Esophagus squamous epithelium (tissue), 5 donors: Measurements from ENCODE around the gene GTF3C6. TPM values are rescaled to one million over a fixed set of nuclear protein-coding genes. Genes with fewer than 3 reads are reported as not detected.

ENCODE experiments used
- DNase-seq: peaks from one replicate; lab custom pipeline; 2025; lab: John Stamatoyannopoulos, UW
- H3K27ac ChIP-seq, 4 donors: fragments of 200-600 bp; sonication (generic); one replicate each; pipeline ENCODE4 v1.5.1; 2016 to 2019; ENCODE audit warnings: mild to moderate bottlenecking in 1 of 4
- H3K27me3 ChIP-seq, 4 donors: fragments of 200-600 bp; sonication (generic); 1 replicate in 3 of 4; 2 replicates in 1 of 4; pipeline versions ENCODE4 v1.5.1 to v1.6.0; 2017 to 2021; ENCODE audit warnings: antibody characterized with exemption in 1 of 4
- H3K36me3 ChIP-seq, 3 donors: fragments of 200-600 bp; sonication (generic); one replicate each; pipeline ENCODE4 v1.5.1; 2016 to 2019
- H3K4me1 ChIP-seq, 3 donors: fragments of 200-600 bp; sonication (generic); one replicate each; pipeline ENCODE4 v1.5.1; 2017 to 2019
- H3K4me3 ChIP-seq, 4 donors: fragments of 200-600 bp; sonication (generic); 1 replicate in 3 of 4; 2 replicates in 1 of 4; pipeline ENCODE4 v1.5.1; 2016 to 2019; ENCODE audit warnings: mild to moderate bottlenecking in 2 of 4, moderate library complexity in 1 of 4
- H3K9me3 ChIP-seq, 3 donors: fragments of 200-600 bp; sonication (generic); one replicate each; pipeline ENCODE4 v1.5.1; 2016 to 2019
- CTCF ChIP-seq, 6 experiments: fragments of 450-650 bp in 4 of 6; fragments of 200-600 bp in 2 of 6; sonication (generic) in 2 of 6; IDR thresholded peaks; one replicate each; pipeline ENCODE4 v1.5.1; 2016 to 2019; ENCODE audit warnings: antibody characterized with exemption in 6 of 6, mild to moderate bottlenecking in 4 of 6, moderate library complexity in 4 of 6
- POLR2A ChIP-seq, 4 donors: fragments of 450-650 bp; IDR thresholded peaks; one replicate each; pipeline ENCODE4 v1.6.1; 2017; ENCODE audit warnings: antibody characterized with exemption in 4 of 4, mild to moderate bottlenecking in 4 of 4, moderate library complexity in 3 of 4
- WGBS, 2 donors: methylation state at CpG; one replicate each; pipeline ENCODE4 v1.1.5; 2018; 5-methylcytosine and 5-hydroxymethylcytosine counted together
- intact Hi-C: fragments of 100-400 bp; cut with DNase I; formaldehyde crosslinking; loops from one replicate; pipeline ENCODE4 v1.15.0; 2022
- total RNA-seq, 4 donors: library from RNA; depleted of rRNA; stranded (reverse); fragments of >200 nt; gene quantifications; one replicate each; pipeline ENCODE4 v1.1.0, GENCODE V29; 2016
- donor health status: DM: yes; HTN: yes; CAD: no.

GTF3C6 gene
- total RNA-seq, 4 donors from 2014 or later = 28.9 to 75.4 (median 45.6) TPM

DNA sequence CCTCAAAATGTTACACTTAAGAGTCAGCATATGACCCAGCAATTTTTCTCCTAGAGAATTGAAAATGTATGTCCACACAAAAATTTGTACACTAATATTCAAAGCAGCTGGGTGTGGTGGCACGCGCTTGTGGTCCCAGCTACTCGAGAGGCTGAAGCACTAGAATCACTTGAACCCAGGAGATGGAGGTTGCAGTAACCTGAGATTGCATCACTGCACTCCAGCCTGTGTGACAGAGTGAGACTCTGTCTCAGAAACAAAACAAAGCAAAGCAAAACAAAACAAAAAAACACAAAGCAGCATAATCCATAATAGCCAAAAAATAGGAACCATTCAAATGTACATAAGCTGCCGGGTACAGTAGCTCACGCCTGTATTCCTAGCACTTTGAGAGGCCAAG, 21.7 kb downstream of the GTF3C6 start:
- intact Hi-C loops = no loop called here
- Histone ChIP-seq H3K9me3 (no peaks in the 10 kb centered on the region), H3K4me1 (peaks cover 8 to 24% (median 9%) of the 10 kb centered on the region in 3 donors), H3K36me3 (peaks cover 0 to 10% (median 0%) of the 10 kb centered on the region in 3 donors), H3K27ac (no peak overlapping the region), H3K27me3 (no peaks in the 10 kb centered on the region), H3K4me3 (no peak overlapping the region)
- WGBS, 2 donors = 85 to 94% methylated on average over 4 to 5 of the region's 5 CpGs
- TF ChIP-seq CTCF (IDR thresholded peaks at IDR 0.05) = no peak
- TF ChIP-seq POLR2A (IDR thresholded peaks at IDR 0.05) = no peak
- no peak for DNase-seq

GRCh38 chr6:110980648-110981047, 22.1 kb downstream of the GTF3C6 start:
- 94 to 98% methylated on average over 9 of the region's 9 CpGs for WGBS, 2 donors
- Histone ChIP-seq H3K9me3 (no peaks in the 10 kb centered on the region), H3K4me3 (no peak overlapping the region), H3K4me1 (peaks cover 8 to 24% (median 9%) of the 10 kb centered on the region in 3 donors), H3K27me3 (no peaks in the 10 kb centered on the region), H3K27ac (no peak overlapping the region), H3K36me3 (peaks cover 0 to 14% (median 0%) of the 10 kb centered on the region in 3 donors)
- no peak for DNase-seq
- intact Hi-C loops = no loop called here
- no peak for TF ChIP-seq CTCF (IDR thresholded peaks at IDR 0.05)
- no peak for TF ChIP-seq POLR2A (IDR thresholded peaks at IDR 0.05)

- Histone ChIP-seq H3K27me3 (no peaks in the 10 kb centered on the region), H3K27ac (peak overlapping the region; percentile 86 to 91 (median 90)), H3K36me3 (peaks cover 0 to 19% (median 2%) of the 10 kb centered on the region in 3 donors), H3K4me3 (peak overlapping the region; percentile 59 to 90 (median 85)), H3K4me1 (peaks cover 8 to 24% (median 9%) of the 10 kb centered on the region in 3 donors), H3K9me3 (no peaks in the 10 kb centered on the region)
- 43 to 58% methylated on average over 9 of the region's 9 CpGs for WGBS, 2 donors
- no peak for DNase-seq
- intact Hi-C loops = no loop called here
- no peak for TF ChIP-seq CTCF (IDR thresholded peaks at IDR 0.05)
- no peak for TF ChIP-seq POLR2A (IDR thresholded peaks at IDR 0.05)
Observed at GRCh38 chr6:110981202-110981600, 22.7 kb downstream of the GTF3C6 start.

GRCh38 chr6:110990840-110991576, 32.5 kb downstream of the GTF3C6 start:
- H3K36me3 ChIP-seq = peaks cover 0 to 97% (median 18%) of the 10 kb centered on the region in 3 donors
- no peak for DNase-seq
- no peak overlapping the region for H3K4me3 ChIP-seq
- 80 to 81% methylated on average over 11 of the region's 11 CpGs for WGBS, 2 donors
- no peaks in the 10 kb centered on the region for H3K27me3 ChIP-seq
- intact Hi-C loops = loop anchor here (10.0 kb wide), 1 partner anchor 466 kb away; no protein-coding TSS in a partner anchor
- H3K4me1 ChIP-seq = no peaks in the 10 kb centered on the region
- no peak overlapping the region for H3K27ac ChIP-seq
- TF ChIP-seq CTCF (IDR thresholded peaks at IDR 0.05) (no peak), POLR2A (IDR thresholded peaks at IDR 0.05) (no peak)
- H3K9me3 ChIP-seq = no peaks in the 10 kb centered on the region

DNA sequence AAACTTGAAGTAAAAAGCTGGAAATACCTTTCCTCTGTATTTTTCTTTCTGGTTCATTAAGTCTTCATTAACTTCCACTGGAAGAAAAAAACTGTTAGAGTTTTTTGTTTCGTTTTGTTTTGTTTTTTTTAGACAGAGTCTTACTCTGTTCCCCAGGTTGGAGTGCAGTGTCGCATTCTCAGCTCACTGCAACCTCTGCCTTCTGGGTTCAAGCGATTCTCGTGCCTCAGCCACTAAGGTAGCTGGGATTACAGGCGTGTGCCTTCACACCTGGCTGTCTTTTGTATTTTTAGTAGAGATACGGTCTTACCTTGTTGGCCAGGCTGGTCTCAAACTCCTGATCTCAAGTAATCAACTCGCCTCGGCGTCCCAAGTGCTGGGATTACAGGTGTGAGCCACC, 38.2 kb downstream of the GTF3C6 start:
- no peak for DNase-seq
- Histone ChIP-seq H3K4me1 (peaks cover 0 to 5% (median 0%) of the 10 kb centered on the region in 3 donors), H3K4me3 (no peak overlapping the region), H3K27ac (no peak overlapping the region), H3K9me3 (no peaks in the 10 kb centered on the region), H3K36me3 (peaks cover 0 to 97% (median 20%) of the 10 kb centered on the region in 3 donors), H3K27me3 (no peaks in the 10 kb centered on the region)
- intact Hi-C loops = loop anchor here (10.0 kb wide), 1 partner anchor 472 kb away; no protein-coding TSS in a partner anchor
- TF ChIP-seq CTCF (IDR thresholded peaks at IDR 0.05) (no peak), POLR2A (IDR thresholded peaks at IDR 0.05) (no peak)
- WGBS, 2 donors = 88 to 95% methylated on average over 6 to 9 of the region's 9 CpGs
